ENCODE data around the gene NOVA2. TPM values are rescaled to one million over a fixed set of nuclear protein-coding genes. Genes with fewer than 3 reads are reported as not detected.
A peak's percentile ranks its signal among the peaks of the same experiment; 100 is the strongest.
"Not testable (repeated sequence)": the region's sequence is repeated elsewhere in the genome, so short reads cannot be mapped to it uniquely, and the experiment has no call there.

The NOVA2 gene
- polyA plus RNA-seq, 2 of the 4 experiments (the other 2 are of a cell fraction), result 0.06 to 0.30 TPM

DNA sequence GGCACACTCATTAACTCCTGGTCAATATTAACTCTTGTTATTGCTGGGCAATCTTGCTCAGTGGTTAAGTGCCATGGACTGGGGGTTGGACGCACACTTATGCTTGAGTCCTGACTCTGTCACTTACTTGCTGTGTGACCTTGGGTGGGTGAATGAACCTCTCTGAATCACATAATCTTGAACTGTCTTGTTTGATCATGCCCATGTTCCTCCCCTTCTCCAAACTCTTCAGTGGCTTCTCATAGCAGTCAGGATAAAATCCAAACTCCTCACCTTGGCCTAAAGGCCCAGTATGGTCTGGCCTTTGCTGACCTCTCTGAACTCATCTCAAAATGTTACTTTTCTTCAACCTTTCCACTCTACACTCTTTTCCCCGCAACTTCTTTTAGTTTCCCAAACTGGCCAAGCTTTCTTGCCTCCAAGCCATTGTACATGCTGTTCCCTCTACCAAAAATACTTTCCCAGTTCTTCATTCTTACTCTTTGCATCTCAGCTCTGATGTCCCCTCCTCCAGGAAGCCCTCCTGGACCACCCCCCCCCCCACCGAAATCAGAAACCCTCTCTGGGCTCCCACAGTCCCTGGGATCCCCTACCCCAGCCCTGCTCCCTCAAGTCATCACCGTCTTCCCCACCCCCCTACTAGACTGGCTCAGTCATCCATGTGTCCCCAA, 73.6 kb downstream of the NOVA2 start:
- DNase-seq (ENCODE audit: low read depth in 1 of 2, low spot score in 1 of 2), result no peak
- no peak overlapping the region for H3K4me3 ChIP-seq
- CTCF ChIA-PET, result interaction anchor here (0.9 to 5.2 kb wide), 7 partner anchors 7 to 177 kb away, joined by 3 to 29 read pairs (median 4); partner anchors contain the start of genes FOXA3, IRF2BP1 and SYMPK
- H3K27ac ChIP-seq, result no peak overlapping the region
- H3K4me2 ChIP-seq, result peak overlapping the region; percentile 97; the same call in 1 of the 3 replicates
- WGBS (ENCODE audit: missing lambda C conversion rate), result 89% methylated on average over 4 of the region's 4 CpGs
- H3K4me1 ChIP-seq, result peaks cover 17% of the 10 kb centered on the region
- TF ChIP-seq RFX5 (IDR thresholded peaks at IDR 0.05), result no peak
- TF ChIP-seq KDM1A (IDR thresholded peaks at IDR 0.05; ENCODE audit: low read depth), result peak; percentile 76
- TF ChIP-seq ZFP36 (IDR thresholded peaks at IDR 0.05; ENCODE audit: borderline replicate concordance, partially characterized antibody), result peak; percentile 77
- no peak for FAIRE-seq
- POLR2A ChIA-PET, result no interaction called here
- no peaks in the 10 kb centered on the region for H3K9me3 ChIP-seq
- no peak for ATAC-seq

DNA sequence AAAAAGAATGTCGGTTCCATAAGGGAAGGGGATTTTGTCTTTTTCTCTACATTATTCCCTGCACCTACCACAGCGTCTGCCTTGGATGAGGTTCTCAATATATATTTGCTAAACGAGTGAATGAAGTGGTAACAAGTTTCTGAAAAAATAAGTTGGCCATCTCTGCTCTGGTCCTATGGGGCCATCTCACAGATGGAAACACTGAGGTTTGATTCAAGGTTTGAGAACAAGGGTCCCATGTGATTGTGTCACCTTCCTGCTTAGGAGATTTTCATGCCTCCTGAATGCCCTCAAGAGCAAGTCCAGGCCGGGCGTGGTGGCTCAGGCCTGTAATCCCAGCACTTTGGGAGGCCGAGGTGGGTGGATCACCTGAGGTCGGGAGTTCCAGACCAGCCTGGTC, 74.4 kb downstream of the NOVA2 start:
- no peak for DNase-seq (ENCODE audit: low read depth in 1 of 2, low spot score in 1 of 2)
- Histone ChIP-seq H3K4me2 (no peak overlapping the region), H3K4me1 (peaks cover 17% of the 10 kb centered on the region), H3K9me3 (no peaks in the 10 kb centered on the region), H3K4me3 (no peak overlapping the region), H3K27ac (no peak overlapping the region)
- no peak for ATAC-seq
- CTCF ChIA-PET, result interaction anchor here (1.6 to 5.2 kb wide), 2 partner anchors 15 to 178 kb away, joined by 4 to 29 read pairs; partner anchors contain the start of gene IRF2BP1
- POLR2A ChIA-PET, result no interaction called here
- no peak for TF ChIP-seq ZC3H11A (IDR thresholded peaks at IDR 0.05)
- no peak for TF ChIP-seq MYC (IDR thresholded peaks at IDR 0.05; ENCODE audit: borderline replicate concordance, low read length)
- no peak for TF ChIP-seq MAFK (IDR thresholded peaks at IDR 0.05; ENCODE audit: partially characterized antibody)
- TF ChIP-seq HOXB5 (CRISPR knock-in tag; IDR thresholded peaks at IDR 0.05), result no peak
- TF ChIP-seq RNF2 (IDR thresholded peaks at IDR 0.05; ENCODE audit: borderline replicate concordance, low read depth), result no peak
- TF ChIP-seq EHMT2 (IDR thresholded peaks at IDR 0.05; ENCODE audit: low read depth), result no peak
- no peak for TF ChIP-seq EHF (CRISPR knock-in tag; IDR thresholded peaks at IDR 0.05)
- TF ChIP-seq POLR2AphosphoS2 (conservative IDR thresholded peaks at IDR 0.05; ENCODE audit: low read length), result no peak
- TF ChIP-seq EP300 (IDR thresholded peaks at IDR 0.05), result no peak
- TF ChIP-seq JUN (IDR thresholded peaks at IDR 0.05), result no peak
- TF ChIP-seq ZFP36 (IDR thresholded peaks at IDR 0.05; ENCODE audit: borderline replicate concordance, partially characterized antibody), result no peak
- no peak for FAIRE-seq
- 95% methylated on average over 7 of the region's 7 CpGs for WGBS (ENCODE audit: missing lambda C conversion rate)

GRCh38 chr19:45897261-45897812, 76.3 kb downstream of the NOVA2 start:
- no peak for TF ChIP-seq ESRRA (IDR thresholded peaks at IDR 0.05; ENCODE audit: borderline replicate concordance, low read length)
- TF ChIP-seq RCOR1 (IDR thresholded peaks at IDR 0.05; ENCODE audit: low read depth, low read length), result no peak
- no peak for TF ChIP-seq NR3C1 (IDR thresholded peaks at IDR 0.05)
- no peak for TF ChIP-seq SMC3 (IDR thresholded peaks at IDR 0.05)
- TF ChIP-seq HOXA7 (CRISPR knock-in tag; IDR thresholded peaks at IDR 0.05), result no peak
- no peak for TF ChIP-seq RFX5 (IDR thresholded peaks at IDR 0.05)
- TF ChIP-seq HMGXB4 (CRISPR knock-in tag; IDR thresholded peaks at IDR 0.05; ENCODE audit: borderline replicate concordance), result no peak
- TF ChIP-seq HEYL (CRISPR knock-in tag; IDR thresholded peaks at IDR 0.05), result no peak
- TF ChIP-seq RARB (CRISPR knock-in tag; IDR thresholded peaks at IDR 0.05), result no peak
- TF ChIP-seq KDM5A (IDR thresholded peaks at IDR 0.05), result no peak
- no peak for TF ChIP-seq TFCP2L1 (CRISPR knock-in tag; IDR thresholded peaks at IDR 0.05)
- TF ChIP-seq, protein P1, sequence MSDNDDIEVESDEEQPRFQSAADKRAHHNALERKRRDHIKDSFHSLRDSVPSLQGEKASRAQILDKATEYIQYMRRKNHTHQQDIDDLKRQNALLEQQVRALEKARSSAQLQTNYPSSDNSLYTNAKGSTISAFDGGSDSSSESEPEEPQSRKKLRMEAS (IDR thresholded peaks at IDR 0.05), result no peak
- peaks cover 11% of the 10 kb centered on the region for H3K4me1 ChIP-seq
- no peak overlapping the region for H3K27ac ChIP-seq
- CTCF ChIA-PET, result interaction anchor here (1.3 to 3.4 kb wide), 3 partner anchors 14 to 81 kb away, joined by 4 to 13 read pairs (median 12); partner anchors contain the start of gene FOXA3
- POLR2A ChIA-PET, result no interaction called here
- WGBS (ENCODE audit: missing lambda C conversion rate), result 96% methylated on average over 8 of the region's 8 CpGs
- no peak overlapping the region for H3K4me3 ChIP-seq
- H3K4me2 ChIP-seq, result no peak overlapping the region
- H3K9me3 ChIP-seq, result no peaks in the 10 kb centered on the region
- DNase-seq (ENCODE audit: low read depth in 1 of 2, low spot score in 1 of 2) (no peak), ATAC-seq (no peak), FAIRE-seq (no peak)

DNA sequence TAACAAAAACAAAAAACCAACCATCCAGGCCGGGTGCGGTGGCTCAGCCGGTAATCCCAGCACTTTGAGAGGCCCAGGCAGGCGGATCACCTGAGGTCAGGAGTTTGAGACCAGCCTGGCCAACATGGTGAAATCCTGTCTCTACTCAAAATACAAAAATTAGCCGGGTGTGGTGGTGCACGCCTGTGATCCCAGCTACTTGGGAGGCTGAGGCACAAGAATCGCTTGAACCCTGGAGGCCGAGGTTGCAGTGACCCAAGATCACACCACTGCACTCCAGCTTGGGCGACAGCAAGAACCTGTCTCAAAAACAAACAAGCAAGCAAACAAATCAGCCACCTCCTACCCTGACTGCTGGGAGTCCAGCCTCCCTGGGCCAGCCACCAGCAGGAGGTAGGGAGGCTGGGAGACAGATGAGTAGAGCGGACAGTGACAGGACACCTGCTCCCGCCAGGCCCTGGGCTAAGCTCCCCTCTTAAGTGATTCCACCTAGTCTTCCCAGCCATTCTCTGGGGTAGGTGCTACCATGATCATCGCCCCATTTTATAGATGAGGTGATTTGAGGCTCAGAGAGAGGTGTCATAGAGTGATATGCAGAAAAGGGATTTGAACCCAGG, 77.6 kb downstream of the NOVA2 start:
- not testable (repeated sequence) for H3K9me3 ChIP-seq; H3K27ac ChIP-seq; H3K4me3 ChIP-seq; H3K4me2 ChIP-seq; ATAC-seq; DNase-seq (ENCODE audit: low read depth in 1 of 2, low spot score in 1 of 2); FAIRE-seq; H3K4me1 ChIP-seq
- POLR2A ChIA-PET, result interaction anchor here (1.6 kb wide), 1 partner anchor 33 kb away, joined by 4 read pairs; no protein-coding TSS in a partner anchor
- 89% methylated on average over 12 of the region's 12 CpGs for WGBS (ENCODE audit: missing lambda C conversion rate)
- CTCF ChIA-PET, result interaction anchor here (1.2 to 5.1 kb wide), 5 partner anchors 14 to 133 kb away, joined by 3 to 32 read pairs (median 5); partner anchors contain the start of gene FOXA3

All from A549 (cell line).